K562 (cell line): ENCODE data around the gene TGFBR1. TPM values are rescaled to one million over a fixed set of nuclear protein-coding genes. Genes with fewer than 3 reads are reported as not detected.

Experiments used
- ATAC-seq: fragments of 200-7000 bp; cut with Tn5 transposase; 3 replicates; pipeline ENCODE4 v1.9.1; 2020; ENCODE audit warnings: moderate library complexity
- BruUV-seq: library from RNA; stranded (reverse); fragments of 400-500 nt; replicated peaks from 2 replicates; lab custom pipeline; 2021; lab: Mats Ljungman, UMichigan
- CTCF ChIA-PET: fragments of 300-600 bp; formaldehyde crosslinking; extraction: SDS; loops from one replicate; lab custom pipeline; 2021; ENCODE audit warnings: low intra/inter-chr PET ratio; lab: Yijun Ruan, JAX
- POLR2A ChIA-PET: fragments of 300-600, 350-650 bp; sonication (Branson Sonifier 250); formaldehyde crosslinking; extraction: SDS; loops from one replicate; lab custom pipeline; 2021; ENCODE audit warnings: antibody characterized with exemption, inconsistent platforms; lab: Yijun Ruan, JAX
- DNase-seq, 4 experiments: peaks; one replicate each; pipeline versions ENCODE4 v3.0.0 to v3.0.0-alpha.2; 2011 to 2018; ENCODE audit warnings: low spot score in 3 of 4, mixed read lengths in 3 of 4; ENCODE audit errors: extremely low read depth in 1 of 4
- FAIRE-seq: peaks from 2 replicates; lab custom pipeline; 2011; peaks lifted over from hg19 to GRCh38; lab: Jason Lieb, UNC
- H2AFZ ChIP-seq: 2 replicates; pipeline ENCODE4 v1.6.0; 2011; ENCODE audit warnings: low read depth, low read length, control low read depth, inconsistent platforms
- H3K27ac ChIP-seq: fragments of 200-600 bp; 3 replicates; pipeline ENCODE4 v1.8.0; 2011; ENCODE audit warnings: low read depth, mild to moderate bottlenecking, control low read depth, inconsistent platforms, low read length, moderate library complexity, mixed read lengths; ENCODE audit errors: extremely low read depth
- H3K27me3 ChIP-seq, 2 experiments: fragments of 300-600 bp in 1 of 2; 2 replicates in 1 of 2; 3 replicates in 1 of 2; pipeline versions ENCODE4 v1.6.0 to v1.8.0; 2011; ENCODE audit warnings: inconsistent platforms in 2 of 2, low read length in 2 of 2, mild to moderate bottlenecking in 1 of 2, mixed read lengths in 1 of 2, moderate library complexity in 1 of 2; ENCODE audit not compliant: control insufficient read depth in 2 of 2, insufficient read depth in 2 of 2
- H3K36me3 ChIP-seq: fragments of 300-600 bp; 3 replicates; pipeline ENCODE4 v1.8.0; 2011; ENCODE audit warnings: mild to moderate bottlenecking, low read length, inconsistent platforms; ENCODE audit not compliant: control insufficient read depth, insufficient read depth
- H3K4me1 ChIP-seq, 2 experiments: fragments of 200-600 bp in 1 of 2; replicated peaks in 1 of 2; 2 replicates in 1 of 2; 3 replicates in 1 of 2; pipeline versions ENCODE4 v1.5.1 to v1.8.0; 2011; ENCODE audit warnings: inconsistent platforms in 2 of 2, low read length in 2 of 2, mild to moderate bottlenecking in 1 of 2, mixed read lengths in 1 of 2, moderate library complexity in 1 of 2; ENCODE audit not compliant: control insufficient read depth in 2 of 2, insufficient read depth in 2 of 2
- H3K4me2 ChIP-seq: 2 replicates; pipeline ENCODE4 v1.6.1; 2011; ENCODE audit warnings: low read length, control low read depth, inconsistent platforms, mixed read lengths; ENCODE audit not compliant: insufficient read depth
- H3K4me3 ChIP-seq: fragments of 200-600 bp; sonication (generic), shearing (Covaris generic); 2 replicates; pipeline ENCODE4 v1.5.1; 2016; ENCODE audit warnings: control low read depth, inconsistent platforms
- H3K79me2 ChIP-seq: fragments of 200-600 bp; 3 replicates; pipeline ENCODE4 v1.8.0; 2011; ENCODE audit warnings: low read length, inconsistent platforms; ENCODE audit not compliant: control insufficient read depth, insufficient read depth
- H3K9ac ChIP-seq, 2 experiments: 2 replicates each; pipeline versions ENCODE4 v1.6.0 to v1.6.1; 2011; ENCODE audit warnings: low read depth in 2 of 2, low read length in 2 of 2, control low read depth in 1 of 2, inconsistent platforms in 1 of 2, mild to moderate bottlenecking in 1 of 2, mixed read lengths in 1 of 2; ENCODE audit not compliant: insufficient read depth in 1 of 2
- H3K9me1 ChIP-seq: one replicate; pipeline ENCODE4 v1.6.0; 2011; ENCODE audit warnings: inconsistent platforms, mild to moderate bottlenecking, low read length, moderate library complexity; ENCODE audit not compliant: control insufficient read depth, insufficient read depth
- H3K9me3 ChIP-seq: replicated peaks from 2 replicates; pipeline ENCODE4 v1.5.1; 2011; ENCODE audit warnings: low read depth, low read length, inconsistent platforms; ENCODE audit not compliant: control insufficient read depth, insufficient read depth
- H4K20me1 ChIP-seq: replicated peaks from 2 replicates; pipeline ENCODE4 v1.6.1; 2011; ENCODE audit warnings: low read length, inconsistent platforms, mixed read lengths; ENCODE audit not compliant: control insufficient read depth, insufficient read depth
- ELF1 ChIP-seq: fragments of 200-800 bp; sonication (Bioruptor generic); IDR thresholded peaks from 2 replicates; pipeline ENCODE4 v1.6.1; 2016; ENCODE audit warnings: missing genetic modification characterization, missing compliant biosample characterization
- FOXJ2 ChIP-seq: fragments of 200-800 bp; sonication (Bioruptor generic); IDR thresholded peaks from 2 replicates; pipeline ENCODE4 v1.6.1; 2016; ENCODE audit warnings: missing genetic modification characterization, missing compliant biosample characterization
- JUND ChIP-seq, 2 experiments: IDR thresholded peaks; 2 replicates in 1 of 2; 3 replicates in 1 of 2; pipeline ENCODE4 v1.6.1; 2011; ENCODE audit warnings: borderline replicate concordance in 2 of 2, low read depth in 2 of 2, low read length in 2 of 2, improper control_type of control experiment in 1 of 2, missing biosample characterization in 1 of 2, missing genetic modification characterization in 1 of 2, missing genetic modification reagents in 1 of 2
- MCM7 ChIP-seq, 2 experiments: fragments of 450-650 bp; IDR thresholded peaks; 2 replicates each; pipeline ENCODE4 v1.6.1; 2016 to 2018
- PHB2 ChIP-seq: fragments of 450-650 bp; IDR thresholded peaks from 2 replicates; pipeline ENCODE4 v1.6.1; 2017; ENCODE audit warnings: low read depth
- POLR2G ChIP-seq: fragments of 200-400 bp; formaldehyde crosslinking; IDR thresholded peaks from 2 replicates; pipeline ENCODE4 v1.6.1; 2017; ENCODE audit warnings: low read depth, mild to moderate bottlenecking, antibody characterized with exemption, low read length, moderate library complexity
- SMC3 ChIP-seq: conservative IDR thresholded peaks from 2 replicates; pipeline ENCODE4 v1.6.1; 2011; ENCODE audit warnings: low read depth, low read length, improper control_type of control experiment; ENCODE audit not compliant: insufficient read depth
- ZNF398 ChIP-seq: fragments of 250-450 bp; sonication (Bioruptor Pico); IDR thresholded peaks from 2 replicates; pipeline ENCODE4 v1.8.0; 2021; ENCODE audit warnings: moderate library complexity, mild to moderate bottlenecking, inconsistent platforms
- ZNF507 ChIP-seq: conservative IDR thresholded peaks from 2 replicates; pipeline ENCODE4 v1.6.1; 2017; ENCODE audit warnings: missing genetic modification characterization, missing compliant biosample characterization
- WGBS: fragments of 100-300 bp; shearing (Covaris generic); methylation state at CpG from one replicate; pipeline ENCODE4 v1.1.6; 2016; ENCODE audit warnings: low coverage, mixed read lengths; ENCODE audit not compliant: insufficient coverage; ENCODE audit errors: missing lambda C conversion rate; 5-methylcytosine and 5-hydroxymethylcytosine counted together
- in situ Hi-C: fragments of 300-500 bp; cut with MboI; formaldehyde crosslinking; loops from 4 replicates; pipeline ENCODE4 v1.15.0; 2018; ENCODE audit warnings: inconsistent platforms, mixed read lengths
- intact Hi-C: fragments of 100-400 bp; cut with micrococcal nuclease; formaldehyde crosslinking; loops from 2 replicates; pipeline ENCODE4 v1.14.2; 2022
- polyA plus RNA-seq, 8 experiments: library from polyadenylated mRNA; depleted of rRNA in 4 of 8; stranded (reverse) in 5 of 8; unstranded in 3 of 8; fragments of >200 nt; fragmentation: Nextera tagmentation in 2 of 8; fragmentation: Illumina TruSeq in 1 of 8; extraction: Ambion mirVana in 2 of 8; extraction: Trizol in 1 of 8; gene quantifications; 2 replicates each; pipeline versions ENCODE4 v1.2.1 to v1.2.3, GENCODE V29; 2011 to 2014; ENCODE audit warnings: inconsistent platforms in 1 of 8, missing spikeins in 1 of 8
- total RNA-seq, 7 experiments: library from RNA; depleted of rRNA in 6 of 7; stranded (reverse); fragments of >200 nt in 6 of 7; fragmentation: Illumina TruSeq in 2 of 7; extraction: Trizol in 2 of 7; gene quantifications; 2 replicates each; pipeline versions ENCODE4 v1.2.1 to v1.2.3, GENCODE V29; 2011 to 2021; ENCODE audit warnings: low replicate concordance in 1 of 7

TGFBR1 gene
- total and polyA plus RNA-seq, 9 of the 15 experiments (the other 6 are each of a cell fraction or from before 2014, with no cell fraction given): 15.5 to 62.4 (median 42.7) TPM

DNA sequence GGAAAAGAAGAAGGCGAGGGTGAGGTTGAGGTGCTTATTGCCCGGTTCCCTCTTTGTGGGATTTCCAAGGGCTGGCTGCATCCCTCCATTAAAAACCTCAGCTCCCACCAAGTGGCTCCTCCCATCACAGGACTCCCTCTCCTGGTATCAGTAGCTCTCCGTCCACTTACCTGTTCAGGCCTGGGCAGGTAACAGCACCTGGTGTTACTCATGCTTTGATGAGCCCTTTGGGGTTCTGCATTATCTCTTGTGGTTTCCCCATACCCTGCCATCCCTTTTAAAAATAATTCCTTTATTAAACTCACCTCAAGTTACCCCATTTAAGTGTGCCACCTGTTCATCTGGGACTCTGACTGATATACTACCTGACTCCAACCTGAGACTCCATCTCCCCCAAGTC lies 17.5 kb upstream of the TGFBR1 start:
- ATAC-seq: no peak
- CTCF ChIA-PET: no interaction called here
- POLR2A ChIA-PET: interaction anchor here (1.2 kb wide), 1 partner anchor 16 kb away, joined by 3 read pairs; no protein-coding TSS in a partner anchor

More for the DNA sequence above, 17.5 kb upstream of the TGFBR1 start:
- Histone ChIP-seq H3K4me3 (no peak overlapping the region), H3K9me3 (0 out of 2 replicates have a peak, but pooled peaks cover 6% of the 10 kb centered on the region), H3K4me1 (peaks cover 0 to 16% of the 10 kb centered on the region in 2 experiments; a peak in 4 of 5 replicates), H3K27me3 (no peaks in the 10 kb centered on the region), H3K9me1 (no peaks in the 10 kb centered on the region), H3K27ac (no peak overlapping the region), H3K79me2 (no peaks in the 10 kb centered on the region), H3K36me3 (no peaks in the 10 kb centered on the region), H3K4me2 (no peak overlapping the region), H3K9ac (no peak overlapping the region), H2AFZ (no peak overlapping the region), H4K20me1 (no peaks in the 10 kb centered on the region)
- intact Hi-C loops: no loop called here
- no peak for FAIRE-seq
- BruUV-seq: no TSS peak
- WGBS: 89% methylated on average over 3 of the region's 3 CpGs
- in situ Hi-C loops: no loop called here
- no peak for DNase-seq
- TF ChIP-seq SMC3: no peak
- no peak for TF ChIP-seq ZNF398 (CRISPR knock-in tag)
- no peak for TF ChIP-seq JUND (IDR thresholded peaks at IDR 0.05; ENCODE audit: borderline replicate concordance, low read depth, low read length)
- no peak for TF ChIP-seq JUND (tag; IDR thresholded peaks at IDR 0.05; ENCODE audit: borderline replicate concordance, low read depth, low read length)
- TF ChIP-seq PHB2: no peak
- no peak for TF ChIP-seq FOXJ2 (tag)
- no peak for TF ChIP-seq ELF1
- no peak for TF ChIP-seq ZNF507 (tag)
- TF ChIP-seq MCM7 (IDR thresholded peaks at IDR 0.05): no peak
- TF ChIP-seq POLR2G: no peak
